Liver (tissue), 3 donors: Measurements from ENCODE around the gene ADM2.

Source experiments
- CTCF ChIP-seq: fragments of 150-350 bp; IDR thresholded peaks from 2 replicates; pipeline ENCODE4 v1.5.1; 2017; ENCODE audit warnings: improper control_type of control experiment, low read depth, low read length; ENCODE audit not compliant: missing input control
- FOXA1 ChIP-seq: IDR thresholded peaks from 2 replicates; pipeline ENCODE4 v1.6.1; 2016; ENCODE audit warnings: antibody characterized with exemption
- GABPA ChIP-seq, 2 donors: IDR thresholded peaks in 1 of 2; conservative IDR thresholded peaks in 1 of 2; 2 replicates each; pipeline ENCODE4 v1.6.1; 2016; ENCODE audit warnings: antibody characterized with exemption in 2 of 2, mild to moderate bottlenecking in 1 of 2, moderate library complexity in 1 of 2
- JUND ChIP-seq, 2 donors: IDR thresholded peaks; 2 replicates each; pipeline ENCODE4 v1.6.1; 2016; ENCODE audit warnings: antibody characterized with exemption in 2 of 2
- REST ChIP-seq: IDR thresholded peaks from 2 replicates; pipeline ENCODE4 v1.6.1; 2016; ENCODE audit warnings: antibody characterized with exemption, mild to moderate bottlenecking
- TAF1 ChIP-seq: conservative IDR thresholded peaks from 2 replicates; pipeline ENCODE4 v1.6.1; 2016; ENCODE audit warnings: antibody characterized with exemption, mild to moderate bottlenecking
- YY1 ChIP-seq: IDR thresholded peaks from 2 replicates; pipeline ENCODE4 v1.6.1; 2016; ENCODE audit warnings: antibody characterized with exemption, mild to moderate bottlenecking
- TF ChIP-seq, protein P1 (sequence below): IDR thresholded peaks from 2 replicates; pipeline ENCODE4 v1.6.1; 2016; ENCODE audit warnings: antibody characterized with exemption
- donor health status: healthy.
- donor health status: healthy.

DNA sequence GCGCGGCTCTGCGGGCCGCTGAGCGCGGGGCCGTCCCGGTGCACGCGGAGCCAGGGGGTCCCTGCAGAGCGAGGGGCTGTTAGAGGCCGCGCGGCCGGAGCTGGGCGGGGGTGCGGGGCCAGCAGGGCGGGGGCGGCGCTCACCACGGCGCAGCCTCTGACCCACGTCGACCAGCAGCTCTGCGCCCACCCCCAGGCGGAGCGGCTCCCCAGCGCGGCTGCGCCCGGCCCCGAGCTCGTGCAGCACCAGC, 44.4 kb downstream of the ADM2 start:
- TF ChIP-seq FOXA1 (no peak), YY1 (no peak), JUND (IDR thresholded peaks at IDR 0.05) (no peak), CTCF (no peak), GABPA (IDR thresholded peaks at IDR 0.05 in 1 of 2, conservative IDR thresholded peaks at IDR 0.05 in 1 of 2) (no peak), TAF1 (no peak), REST (no peak)
- TF ChIP-seq, protein P1, sequence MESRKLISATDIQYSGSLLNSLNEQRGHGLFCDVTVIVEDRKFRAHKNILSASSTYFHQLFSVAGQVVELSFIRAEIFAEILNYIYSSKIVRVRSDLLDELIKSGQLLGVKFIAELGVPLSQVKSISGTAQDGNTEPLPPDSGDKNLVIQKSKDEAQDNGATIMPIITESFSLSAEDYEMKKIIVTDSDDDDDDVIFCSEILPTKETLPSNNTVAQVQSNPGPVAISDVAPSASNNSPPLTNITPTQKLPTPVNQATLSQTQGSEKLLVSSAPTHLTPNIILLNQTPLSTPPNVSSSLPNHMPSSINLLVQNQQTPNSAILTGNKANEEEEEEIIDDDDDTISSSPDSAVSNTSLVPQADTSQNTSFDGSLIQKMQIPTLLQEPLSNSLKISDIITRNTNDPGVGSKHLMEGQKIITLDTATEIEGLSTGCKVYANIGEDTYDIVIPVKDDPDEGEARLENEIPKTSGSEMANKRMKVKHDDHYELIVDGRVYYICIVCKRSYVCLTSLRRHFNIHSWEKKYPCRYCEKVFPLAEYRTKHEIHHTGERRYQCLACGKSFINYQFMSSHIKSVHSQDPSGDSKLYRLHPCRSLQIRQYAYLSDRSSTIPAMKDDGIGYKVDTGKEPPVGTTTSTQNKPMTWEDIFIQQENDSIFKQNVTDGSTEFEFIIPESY = no peak
